Right ventricle myocardium inferior (tissue), 1 donor: ENCODE measurements around the gene PCSK5. TPM values are rescaled to one million over a fixed set of nuclear protein-coding genes. Genes with fewer than 3 reads are reported as not detected.
"Not testable (repeated sequence)": the region's sequence is repeated elsewhere in the genome, so short reads cannot be mapped to it uniquely, and the experiment has no call there.

Experiments
- ATAC-seq: fragments of 200-7000 bp; cut with Tn5 transposase; one replicate; pipeline ENCODE4 v1.9.1; 2020; ENCODE audit warnings: mild to moderate bottlenecking, moderate library complexity
- DNase-seq: peaks from one replicate; pipeline ENCODE4 v3.0.0; 2021; ENCODE audit errors: missing footprints
- intact Hi-C: fragments of 100-400 bp; cut with DNase I; formaldehyde crosslinking; loops from one replicate; pipeline ENCODE4 v1.11.0; 2022
- total RNA-seq: library from RNA; stranded (reverse); fragmentation: NEBNext Ultra II Directional; extraction: Animal tissue kit (Norgen Biotek cat#: 25700); gene quantifications from one replicate; pipeline ENCODE4 v1.2.1, GENCODE V29; 2021
- donor health status: DM: no; HTN: yes; CAD: no; lungs with severe emphysema.

Gene PCSK5
- total RNA-seq, 1 donor from 2014 or later = 4.5 TPM

DNA sequence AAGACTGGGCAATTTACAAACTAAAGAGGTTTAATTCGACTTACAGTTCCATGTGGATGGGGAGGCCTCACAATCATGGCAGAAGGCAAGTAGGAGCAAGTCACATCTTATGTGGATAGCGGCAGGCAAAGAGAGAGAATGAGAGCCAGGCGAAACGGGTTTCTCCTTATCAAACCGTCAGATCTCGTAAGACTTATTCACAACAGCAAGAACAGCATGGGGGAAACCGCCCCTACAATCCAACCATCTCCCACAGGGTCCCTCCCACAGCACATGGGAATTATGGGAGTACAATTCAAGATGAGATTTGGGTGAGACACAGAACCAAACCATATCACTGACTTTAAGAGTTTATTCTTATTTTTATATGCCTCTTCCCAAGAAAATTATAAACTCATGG is 443.5 kb downstream of the PCSK5 start:
- intact Hi-C loops = no loop called here
- DNase-seq = no peak
- ATAC-seq = no peak

- intact Hi-C loops = no loop called here
- DNase-seq = no peak
- ATAC-seq = no peak
Observed at GRCh38 chr9:76336027-76336426, 445.6 kb downstream of the PCSK5 start.

DNA sequence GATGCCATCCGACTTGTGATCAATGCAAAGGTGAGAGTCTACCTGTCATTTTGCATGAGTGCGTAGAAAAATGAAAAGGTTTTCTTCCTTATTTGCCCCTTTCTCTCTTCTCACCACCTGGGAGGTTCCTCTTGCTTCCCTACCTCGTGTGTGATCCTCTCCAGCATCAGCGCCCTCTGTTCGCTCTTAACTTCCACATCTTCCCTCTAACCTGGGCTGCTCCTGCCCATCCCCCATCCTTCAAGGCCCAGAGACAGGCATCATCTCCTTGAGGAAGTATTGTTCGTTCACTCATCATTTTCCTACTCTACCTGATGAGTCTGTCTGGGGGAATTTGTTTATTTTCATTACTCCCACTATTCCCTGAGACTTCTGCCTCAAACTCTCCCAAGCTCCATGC is 447.9 kb downstream of the PCSK5 start:
- intact Hi-C loops = no loop called here
- DNase-seq = no peak
- no peak for ATAC-seq

- DNase-seq (no peak), ATAC-seq (no peak)
- intact Hi-C loops = no loop called here
Observed at GRCh38 chr9:76341616-76342015, 451.1 kb downstream of the PCSK5 start.

- ATAC-seq = no peak
- intact Hi-C loops = no loop called here
- DNase-seq = no peak
Observed at GRCh38 chr9:76342201-76342600, 451.7 kb downstream of the PCSK5 start.

DNA sequence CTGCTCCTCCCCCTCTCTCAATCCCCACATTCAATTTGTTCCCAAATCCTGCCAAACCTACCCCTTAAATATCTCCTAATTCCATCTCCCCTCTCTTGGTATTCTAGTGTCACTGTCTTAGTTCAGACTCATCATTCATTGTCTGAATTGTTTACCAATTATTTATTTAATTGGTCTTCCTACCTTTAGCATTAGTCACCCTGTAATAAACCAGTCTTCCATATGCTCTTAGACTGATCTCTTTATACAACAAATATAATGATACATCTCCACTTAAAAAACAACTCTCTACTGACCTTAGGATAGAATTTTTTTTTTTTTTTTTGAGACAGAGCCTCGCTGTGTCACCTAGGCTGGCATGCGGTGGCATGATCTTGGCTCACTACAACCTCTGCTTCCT is 452.4 kb downstream of the PCSK5 start:
- intact Hi-C loops = no loop called here
- ATAC-seq (no peak), DNase-seq (no peak)

DNA sequence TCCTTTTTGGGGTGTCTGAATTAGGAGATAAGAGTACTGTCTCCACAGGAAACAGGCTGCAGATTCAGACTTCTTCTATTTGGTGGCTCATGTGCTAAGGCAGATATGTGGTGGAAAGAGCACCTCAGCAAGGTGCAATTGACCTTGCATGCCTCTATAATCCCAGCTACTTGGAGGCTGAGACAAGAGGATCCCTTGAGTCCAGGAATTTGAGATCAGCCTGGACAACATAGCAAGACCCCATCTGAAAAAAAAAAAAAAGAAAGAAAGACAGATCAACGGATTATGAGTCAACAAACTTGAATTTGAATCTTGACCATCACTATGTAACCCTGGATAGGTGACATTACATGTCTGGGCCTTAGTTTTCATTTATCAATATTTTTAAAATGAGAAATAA is 459.4 kb downstream of the PCSK5 start:
- DNase-seq (no peak), ATAC-seq (no peak)
- intact Hi-C loops = no loop called here

DNA sequence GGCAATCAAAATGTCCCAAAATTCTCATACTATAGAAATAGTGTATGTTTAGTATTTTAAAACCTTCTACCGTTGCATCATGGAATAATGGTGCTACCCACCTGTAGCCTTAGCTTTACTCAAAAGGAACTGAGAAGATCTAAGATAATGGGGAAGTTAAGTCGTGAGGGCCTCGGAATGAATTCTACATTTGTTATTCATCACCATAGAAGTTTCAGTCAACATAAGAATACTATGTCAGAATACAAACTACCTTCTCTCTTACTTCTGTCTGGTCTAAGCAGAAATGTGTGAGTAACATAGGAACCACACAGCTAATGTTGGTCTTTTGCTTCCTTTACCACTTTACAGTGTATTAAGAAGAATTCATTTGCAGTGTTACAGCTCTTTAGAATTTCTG is 460.5 kb downstream of the PCSK5 start:
- no peak for DNase-seq
- no peak for ATAC-seq
- intact Hi-C loops = no loop called here

DNA sequence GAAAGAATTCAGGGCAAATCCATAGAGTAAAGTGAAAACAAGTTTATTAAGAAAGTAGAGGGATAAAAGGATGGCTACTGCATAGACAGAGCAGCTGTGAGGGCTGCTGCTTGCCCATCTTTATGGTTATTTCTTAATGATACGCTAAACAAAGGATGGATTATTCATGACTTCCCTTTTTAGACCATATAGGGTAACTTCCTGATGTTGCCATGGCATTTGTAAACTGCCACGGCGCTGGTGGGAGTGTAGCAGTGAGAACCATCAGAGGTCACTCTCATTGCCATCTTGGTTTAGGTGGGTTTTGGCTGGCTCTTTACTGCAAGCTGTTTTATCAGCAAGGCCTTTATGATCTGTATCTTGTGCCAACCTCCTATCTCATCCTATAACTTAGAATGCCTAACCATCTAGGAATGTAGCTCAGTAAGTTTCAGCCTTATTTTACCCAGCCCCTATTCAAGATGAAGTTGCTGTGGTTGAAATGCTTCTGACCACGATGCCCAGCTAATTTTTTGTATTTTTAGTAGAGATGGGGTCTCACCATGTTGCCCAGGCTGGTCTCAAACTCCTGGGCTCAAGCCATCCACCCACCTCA is 461.6 kb downstream of the PCSK5 start:
- ATAC-seq (no peak), DNase-seq (no peak)
- intact Hi-C loops = no loop called here

DNA sequence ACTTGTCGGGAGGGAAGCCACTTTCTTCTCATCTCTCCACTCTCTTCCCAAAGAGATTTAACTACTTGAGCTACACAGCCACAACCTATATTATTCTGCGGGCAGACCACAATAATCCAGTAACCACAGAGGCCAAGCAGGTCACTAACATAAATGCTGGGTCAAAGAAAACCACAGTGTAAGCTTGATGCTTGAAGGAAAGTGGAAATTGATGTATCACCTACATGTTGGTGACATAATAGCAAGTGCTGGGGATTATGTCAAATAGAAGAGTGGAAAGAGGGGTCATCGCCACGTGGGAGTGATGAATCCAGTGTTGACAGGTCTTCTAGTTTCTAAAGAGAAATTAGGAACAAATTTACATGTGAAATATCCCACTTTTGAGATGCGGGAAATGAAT is 462.8 kb downstream of the PCSK5 start:
- intact Hi-C loops = no loop called here
- DNase-seq = no peak
- ATAC-seq = no peak

GRCh38 chr9:76354221-76354620 is 463.7 kb downstream of the PCSK5 start:
- intact Hi-C loops = no loop called here
- DNase-seq (no peak), ATAC-seq (no peak)

DNA sequence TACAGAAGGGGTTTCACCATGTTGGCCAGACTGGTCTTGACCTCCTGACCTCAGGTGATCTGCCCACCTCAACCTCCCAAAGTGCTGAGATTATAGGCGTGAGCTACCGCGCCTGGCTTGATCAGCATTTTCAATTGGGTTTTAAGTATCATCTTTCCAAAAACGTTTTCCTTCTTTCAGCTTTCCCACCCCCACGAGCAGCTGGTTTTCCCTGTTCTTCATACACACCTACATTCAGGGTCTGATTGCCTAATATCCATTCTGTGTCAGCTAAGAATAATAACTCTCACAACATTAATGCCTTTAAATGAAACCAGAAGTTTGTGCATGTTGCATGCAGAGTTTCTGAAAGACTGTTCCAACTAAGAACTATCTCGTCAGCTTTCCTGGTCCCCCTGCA is 465.4 kb downstream of the PCSK5 start:
- no peak for ATAC-seq
- no peak for DNase-seq
- intact Hi-C loops = no loop called here

DNA sequence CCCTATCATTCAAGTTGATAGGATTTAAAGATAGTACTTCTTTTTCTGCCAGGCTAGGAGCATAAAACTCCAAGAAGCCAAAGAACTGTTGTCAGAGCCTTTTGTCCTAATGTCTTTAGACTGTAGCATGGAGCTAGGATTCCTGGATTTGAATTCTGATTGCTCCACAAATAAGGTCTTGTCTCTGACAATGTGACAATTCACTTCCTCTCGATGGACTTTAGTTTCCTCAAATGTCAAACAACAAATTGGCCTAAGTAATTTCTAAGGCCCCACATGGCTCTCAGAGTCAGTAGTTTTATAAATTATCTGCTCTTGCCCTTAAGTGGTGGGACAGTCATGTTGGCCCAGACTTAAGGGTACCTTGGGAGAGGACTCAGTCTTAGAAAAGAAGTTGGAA is 467.1 kb downstream of the PCSK5 start:
- intact Hi-C loops = no loop called here
- DNase-seq (no peak), ATAC-seq (no peak)

GRCh38 chr9:76358628-76359280 is 468.3 kb downstream of the PCSK5 start:
- ATAC-seq = no peak
- intact Hi-C loops = no loop called here

DNA sequence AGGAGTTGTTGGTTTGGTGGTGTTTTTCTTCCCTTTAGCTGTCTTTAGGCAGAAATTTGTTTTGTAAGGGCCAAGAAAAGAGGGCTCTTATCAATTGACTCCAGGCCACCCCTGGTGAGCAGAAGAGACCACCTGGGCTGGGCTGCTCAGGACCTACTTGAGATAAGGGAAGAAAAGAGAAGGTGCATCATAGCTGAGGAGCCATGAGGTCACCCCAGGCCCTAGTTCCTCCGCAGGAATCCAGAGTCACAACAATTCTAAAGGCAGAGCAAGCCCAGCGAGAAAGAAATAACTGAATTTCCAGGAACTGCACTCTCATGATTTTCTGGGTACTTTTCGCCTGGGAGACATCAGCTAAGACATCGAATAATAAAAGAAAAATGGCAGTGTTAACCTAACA is 468.9 kb downstream of the PCSK5 start:
- DNase-seq (no peak), ATAC-seq (no peak)
- intact Hi-C loops = no loop called here

More at GRCh38 chr9:76358628-76359280, 468.3 kb downstream of the PCSK5 start:
- DNase-seq = no peak

DNA sequence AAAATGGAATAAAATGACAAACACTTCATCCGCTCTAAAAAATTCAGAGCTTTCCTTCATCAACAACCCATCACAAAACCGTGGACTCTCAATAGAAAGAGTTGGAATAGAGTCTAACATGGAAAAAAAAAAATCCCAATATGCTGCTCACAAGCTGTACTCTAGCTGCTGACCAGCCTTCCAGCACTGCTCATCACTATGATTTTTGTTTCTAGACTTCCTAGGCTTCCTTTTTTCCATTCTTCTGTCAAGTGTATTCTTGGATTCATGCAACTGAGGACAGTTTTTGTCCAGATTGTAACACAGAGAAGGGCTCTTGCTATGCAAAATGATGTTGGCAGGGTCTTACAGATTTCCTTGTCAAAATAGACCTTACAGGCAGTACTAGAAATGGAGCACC is 469.3 kb downstream of the PCSK5 start:
- intact Hi-C loops = no loop called here
- no peak for DNase-seq
- ATAC-seq = no peak

- DNase-seq, intact Hi-C loops, ATAC-seq: not testable (repeated sequence)
Observed at GRCh38 chr9:76362332-76363031, 472.0 kb downstream of the PCSK5 start.

DNA sequence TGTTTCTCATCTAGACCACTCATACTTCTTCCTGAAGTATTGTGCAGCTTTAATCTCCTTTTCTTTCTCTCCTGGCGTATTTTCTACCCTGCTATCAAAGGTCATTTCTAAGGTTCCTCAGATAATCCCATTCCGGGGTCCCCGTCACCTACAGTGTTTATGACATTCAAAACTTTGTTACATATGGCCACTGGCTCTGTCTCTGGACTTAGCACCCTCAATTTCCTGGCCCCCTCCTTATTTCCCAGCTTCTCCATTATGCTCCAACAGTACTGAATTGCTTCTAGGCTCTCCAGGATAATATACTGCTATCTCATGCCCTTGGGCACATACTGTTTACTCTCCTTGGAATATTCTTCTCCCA is 472.5 kb downstream of the PCSK5 start:
- intact Hi-C loops = no loop called here
- ATAC-seq = no peak

GRCh38 chr9:76365028-76365427 is 474.6 kb downstream of the PCSK5 start:
- intact Hi-C loops = no loop called here
- DNase-seq = no peak
- ATAC-seq = no peak

More for the DNA sequence above, 472.5 kb downstream of the PCSK5 start:
- no peak for DNase-seq

- ATAC-seq = no peak
- DNase-seq = no peak
- intact Hi-C loops = no loop called here
Observed at GRCh38 chr9:76366275-76366674, 475.8 kb downstream of the PCSK5 start.
